Trophoblast cell (in vitro differentiated cells and primary cell): ENCODE measurements around the gene TJP2.

Experiments
- DNase-seq, 2 donors: peaks; one replicate each; pipeline ENCODE4 v3.0.0-alpha.2; 2016
- H2AFZ ChIP-seq: 2 replicates; pipeline ENCODE4 v1.6.1; 2013; ENCODE audit warnings: low read length, moderate library complexity, mild to moderate bottlenecking; ENCODE audit not compliant: insufficient read depth, poor library complexity
- H2AK5ac ChIP-seq: 2 replicates; pipeline ENCODE4 v1.6.1; 2013; ENCODE audit warnings: mild to moderate bottlenecking, low read length
- H2BK120ac ChIP-seq: 2 replicates; pipeline ENCODE4 v1.6.1; 2013; ENCODE audit warnings: low read length, mild to moderate bottlenecking, moderate library complexity; ENCODE audit not compliant: insufficient read depth, poor library complexity
- H2BK12ac ChIP-seq: 2 replicates; pipeline ENCODE4 v1.6.1; 2013; ENCODE audit warnings: mild to moderate bottlenecking, low read length, moderate library complexity
- H2BK5ac ChIP-seq: 2 replicates; pipeline ENCODE4 v1.6.1; 2013; ENCODE audit warnings: low read length, low read depth, moderate library complexity, mild to moderate bottlenecking; ENCODE audit not compliant: poor library complexity
- H3K14ac ChIP-seq: 2 replicates; pipeline ENCODE4 v1.6.1; 2013; ENCODE audit warnings: mild to moderate bottlenecking, low read length
- H3K18ac ChIP-seq: 2 replicates; pipeline ENCODE4 v1.6.1; 2013; ENCODE audit warnings: mild to moderate bottlenecking, low read length
- H3K23ac ChIP-seq: 2 replicates; pipeline ENCODE4 v1.6.1; 2013; ENCODE audit warnings: low read length
- H3K27ac ChIP-seq: 2 replicates; pipeline ENCODE4 v1.5.1; 2013; ENCODE audit warnings: low read depth, mild to moderate bottlenecking, inconsistent platforms, low read length, moderate library complexity
- H3K27me3 ChIP-seq: 2 replicates; pipeline ENCODE4 v1.6.1; 2013; ENCODE audit warnings: inconsistent platforms, mild to moderate bottlenecking, low read length, moderate library complexity; ENCODE audit not compliant: insufficient read depth
- H3K36me3 ChIP-seq, 2 experiments: 1 replicate in 1 of 2; 2 replicates in 1 of 2; pipeline ENCODE4 v1.6.1; 2013; ENCODE audit warnings: low read length in 2 of 2, mild to moderate bottlenecking in 2 of 2, moderate library complexity in 1 of 2; ENCODE audit not compliant: insufficient read depth in 2 of 2, control insufficient read depth in 1 of 2
- H3K4ac ChIP-seq: 2 replicates; pipeline ENCODE4 v1.6.1; 2013; ENCODE audit warnings: low read depth, mild to moderate bottlenecking, low read length, moderate library complexity
- H3K4me1 ChIP-seq, 2 experiments: 1 replicate in 1 of 2; 2 replicates in 1 of 2; pipeline ENCODE4 v1.6.1; 2013; ENCODE audit warnings: low read length in 2 of 2, mild to moderate bottlenecking in 2 of 2, moderate library complexity in 1 of 2; ENCODE audit not compliant: insufficient read depth in 2 of 2, control insufficient read depth in 1 of 2
- H3K4me2 ChIP-seq: 2 replicates; pipeline ENCODE4 v1.6.1; 2013; ENCODE audit warnings: inconsistent platforms, mild to moderate bottlenecking, low read length, moderate library complexity
- H3K4me3 ChIP-seq: 2 replicates; pipeline ENCODE4 v1.5.1; 2013; ENCODE audit warnings: mild to moderate bottlenecking, low read depth, low read length, inconsistent platforms
- H3K79me1 ChIP-seq: one replicate; pipeline ENCODE4 v1.6.1; 2013; ENCODE audit warnings: low read length
- H3K79me2 ChIP-seq: 2 replicates; pipeline ENCODE4 v1.6.1; 2013; ENCODE audit warnings: low read length, mild to moderate bottlenecking; ENCODE audit not compliant: control insufficient read depth, insufficient read depth, poor library complexity
- H3K9ac ChIP-seq: 2 replicates; pipeline ENCODE4 v1.6.1; 2013; ENCODE audit warnings: mild to moderate bottlenecking, low read length
- H3K9me3 ChIP-seq: 2 replicates; pipeline ENCODE4 v1.6.1; 2013; ENCODE audit warnings: low read depth, mild to moderate bottlenecking, control low read depth, inconsistent platforms, low read length; ENCODE audit not compliant: insufficient read depth
- H4K12ac ChIP-seq: 2 replicates; pipeline ENCODE4 v1.6.1; 2013; ENCODE audit warnings: low read depth, mild to moderate bottlenecking, low read length, moderate library complexity
- H4K8ac ChIP-seq: 2 replicates; pipeline ENCODE4 v1.6.1; 2013; ENCODE audit warnings: low read depth, mild to moderate bottlenecking, low read length, moderate library complexity
- H4K91ac ChIP-seq: one replicate; pipeline ENCODE4 v1.6.1; 2013; ENCODE audit warnings: low read depth, mild to moderate bottlenecking, low read length, moderate library complexity
- WGBS: extraction: QIAGEN DNeasy Blood & Tissue Kit; methylation state at CpG from one replicate; pipeline ENCODE4 v1.1.7; 2013; ENCODE audit warnings: missing lambda C conversion rate; ENCODE audit not compliant: insufficient read length, insufficient coverage; ENCODE audit errors: extremely low coverage; 5-methylcytosine and 5-hydroxymethylcytosine counted together

Gene TJP2

DNA sequence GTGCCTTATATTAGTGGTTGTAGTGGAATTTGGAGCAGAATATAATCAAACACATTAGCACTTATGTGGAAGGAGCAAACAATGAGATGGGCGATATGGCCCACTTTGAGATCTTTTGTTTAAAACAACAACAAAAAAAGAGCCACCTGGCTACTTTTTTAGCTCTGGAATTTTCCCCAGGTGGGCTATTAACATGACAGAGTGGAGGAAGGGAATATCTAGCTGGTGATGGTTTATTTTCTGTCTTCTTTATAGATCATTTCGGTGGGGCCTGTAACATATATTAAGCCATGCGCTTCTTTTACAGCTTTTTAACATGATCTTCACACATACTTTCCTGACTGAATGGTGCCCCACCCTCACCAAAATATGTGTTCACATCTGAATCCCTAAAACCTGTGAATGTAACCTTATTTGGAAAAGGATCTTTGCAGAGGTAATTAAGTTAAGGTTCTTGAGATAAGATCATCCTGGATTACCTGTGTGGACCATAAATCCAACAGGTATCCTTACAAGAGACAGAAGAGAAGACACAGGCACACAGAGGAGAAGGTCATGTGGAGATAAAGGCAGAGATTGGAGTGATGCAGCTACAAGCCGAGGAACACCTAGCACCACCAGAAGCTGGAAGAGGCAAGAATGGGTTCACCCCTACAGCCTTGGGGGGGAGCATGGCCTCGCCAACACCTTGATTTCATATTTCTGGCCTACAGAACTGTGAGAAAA lies 134.3 kb downstream of the TJP2 start:
- peak overlapping the region; percentile 11 for H4K8ac ChIP-seq
- DNase-seq, result no peak
- peaks cover 18% of the 10 kb centered on the region for H3K79me1 ChIP-seq
- H3K79me2 ChIP-seq, result peaks cover 2% of the 10 kb centered on the region
- WGBS, result no CpG with 5 or more reads among the region's 5 CpGs
- peak overlapping the region; percentile 28 for H3K4me2 ChIP-seq
- H3K27me3 ChIP-seq, result no peaks in the 10 kb centered on the region
- H3K4ac ChIP-seq, result no peak overlapping the region
- H3K36me3 ChIP-seq, result no peaks in the 10 kb centered on the region
- no peak overlapping the region for H3K23ac ChIP-seq
- H3K27ac ChIP-seq, result peak overlapping the region; percentile 95
- H2BK5ac ChIP-seq, result peak overlapping the region; percentile 44
- no peak overlapping the region for H2AFZ ChIP-seq
- H3K18ac ChIP-seq, result no peak overlapping the region
- H3K9me3 ChIP-seq, result peaks cover 8% of the 10 kb centered on the region
- peaks cover 6 to 15% of the 10 kb centered on the region in 2 experiments for H3K4me1 ChIP-seq
- no peak overlapping the region for H2AK5ac ChIP-seq
- H4K91ac ChIP-seq, result peak overlapping the region; percentile 60
- no peak overlapping the region for H4K12ac ChIP-seq
- peak overlapping the region; percentile 45 for H2BK120ac ChIP-seq
- H2BK12ac ChIP-seq, result peak overlapping the region; percentile 60
- peak overlapping the region; percentile 12 for H3K14ac ChIP-seq
- H3K4me3 ChIP-seq, result no peak overlapping the region
- no peak overlapping the region for H3K9ac ChIP-seq

DNA sequence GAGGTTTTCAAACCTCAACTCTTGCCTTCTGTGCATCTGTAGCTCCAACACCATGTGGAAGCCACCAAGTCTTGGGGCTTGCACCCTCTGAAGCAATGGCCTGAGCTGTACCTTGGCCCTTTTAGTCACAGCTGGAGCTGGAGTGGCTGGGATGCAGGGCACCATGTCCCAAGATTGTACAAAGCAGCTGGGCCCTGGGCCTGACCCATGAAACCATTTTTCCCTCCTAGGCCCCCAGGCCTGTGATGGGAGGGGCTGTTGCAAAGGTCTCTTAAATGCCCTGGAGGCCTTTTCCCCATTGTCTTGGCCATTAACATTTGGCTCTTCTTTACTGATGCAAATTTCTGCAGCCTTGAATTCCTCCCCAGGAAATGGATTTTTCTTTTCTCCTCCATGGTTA lies 139.1 kb downstream of the TJP2 start:
- no peak for DNase-seq
- no peak overlapping the region for H2BK120ac ChIP-seq
- no peak overlapping the region for H3K4me3 ChIP-seq
- no peak overlapping the region for H4K12ac ChIP-seq
- no peak overlapping the region for H3K27ac ChIP-seq
- H3K18ac ChIP-seq, result no peak overlapping the region
- peaks cover 2% of the 10 kb centered on the region for H3K79me2 ChIP-seq
- H3K9ac ChIP-seq, result no peak overlapping the region
- peaks cover 8% of the 10 kb centered on the region for H3K9me3 ChIP-seq
- no peak overlapping the region for H4K91ac ChIP-seq
- no peak overlapping the region for H2AFZ ChIP-seq
- H3K27me3 ChIP-seq, result no peaks in the 10 kb centered on the region
- no peak overlapping the region for H2AK5ac ChIP-seq
- no peak overlapping the region for H3K4me2 ChIP-seq
- H4K8ac ChIP-seq, result no peak overlapping the region
- H3K14ac ChIP-seq, result no peak overlapping the region
- no peak overlapping the region for H2BK12ac ChIP-seq
- H3K36me3 ChIP-seq, result no peaks in the 10 kb centered on the region
- peaks cover 9% of the 10 kb centered on the region for H3K79me1 ChIP-seq
- H2BK5ac ChIP-seq, result no peak overlapping the region
- H3K4ac ChIP-seq, result no peak overlapping the region
- peaks cover 0 to 8% of the 10 kb centered on the region in 2 experiments for H3K4me1 ChIP-seq
- no peak overlapping the region for H3K23ac ChIP-seq

DNA sequence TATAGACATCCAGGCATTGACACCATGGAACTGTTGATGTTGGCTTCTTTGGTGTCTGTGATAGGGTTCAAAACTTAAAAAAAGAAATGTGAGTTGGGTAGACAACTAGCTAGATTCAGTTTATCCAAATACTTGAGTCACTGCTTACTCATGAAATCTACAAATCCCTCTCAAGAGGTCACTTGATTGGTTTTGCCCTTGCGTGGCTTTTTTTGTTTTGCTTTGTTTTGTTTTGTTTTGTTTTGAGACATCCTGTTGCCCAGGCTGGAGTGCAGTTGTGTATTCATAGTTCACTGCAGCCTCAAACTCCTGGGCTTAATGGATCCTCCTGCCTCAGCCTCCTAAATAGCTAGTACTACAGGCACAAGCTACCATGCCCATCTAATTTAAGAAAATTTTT lies 140.5 kb downstream of the TJP2 start:
- Histone ChIP-seq H2AK5ac (no peak overlapping the region), H3K9ac (no peak overlapping the region), H3K4me1 (no peaks in the 10 kb centered on the region), H3K23ac (no peak overlapping the region), H4K91ac (no peak overlapping the region), H3K18ac (no peak overlapping the region), H3K4ac (no peak overlapping the region), H3K79me1 (no peaks in the 10 kb centered on the region), H3K27me3 (no peaks in the 10 kb centered on the region), H2BK5ac (no peak overlapping the region), H2BK120ac (no peak overlapping the region), H2AFZ (no peak overlapping the region), H3K14ac (no peak overlapping the region), H3K79me2 (no peaks in the 10 kb centered on the region), H3K4me3 (no peak overlapping the region), H4K12ac (no peak overlapping the region), H3K36me3 (no peaks in the 10 kb centered on the region), H3K4me2 (no peak overlapping the region), H3K27ac (no peak overlapping the region), H2BK12ac (no peak overlapping the region), H3K9me3 (peaks cover 8% of the 10 kb centered on the region), H4K8ac (no peak overlapping the region)
- peak in 1 of 2 donors; percentile 40 for DNase-seq
- no CpG with 5 or more reads among the region's 1 CpG for WGBS

DNA sequence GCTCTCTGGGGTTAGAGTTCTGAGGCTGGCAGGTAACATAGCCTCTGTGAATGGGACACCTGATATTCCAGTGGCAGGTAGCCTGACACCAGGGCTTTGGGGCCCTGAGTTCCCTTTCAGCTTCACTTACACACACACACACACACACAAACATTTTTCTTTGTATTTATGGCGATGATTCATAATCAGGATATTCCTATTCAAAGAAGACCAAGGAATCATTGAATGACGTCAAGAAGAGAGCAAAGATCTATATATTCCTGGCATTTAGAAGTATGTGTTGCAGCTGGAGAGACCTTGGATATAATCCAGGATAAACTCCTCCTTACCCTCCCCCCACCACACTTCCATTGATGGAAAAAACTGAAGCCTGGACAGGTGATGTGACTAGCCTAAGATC lies 143.0 kb downstream of the TJP2 start:
- Histone ChIP-seq H2BK5ac (no peak overlapping the region), H3K4ac (no peak overlapping the region), H3K4me1 (no peaks in the 10 kb centered on the region), H2BK120ac (no peak overlapping the region), H3K4me2 (no peak overlapping the region), H3K27me3 (no peaks in the 10 kb centered on the region), H3K4me3 (no peak overlapping the region), H3K79me1 (no peaks in the 10 kb centered on the region), H3K27ac (no peak overlapping the region), H4K12ac (no peak overlapping the region), H3K36me3 (no peaks in the 10 kb centered on the region), H4K91ac (no peak overlapping the region), H4K8ac (no peak overlapping the region), H2AFZ (no peak overlapping the region), H2AK5ac (no peak overlapping the region), H3K9me3 (peaks cover 8% of the 10 kb centered on the region), H3K14ac (no peak overlapping the region), H3K23ac (no peak overlapping the region), H3K9ac (no peak overlapping the region), H3K18ac (no peak overlapping the region), H2BK12ac (no peak overlapping the region), H3K79me2 (no peaks in the 10 kb centered on the region)
- no CpG with 5 or more reads among the region's 2 CpGs for WGBS
- no peak for DNase-seq
